DND-41 (cell line): ENCODE results near the gene GATA5.

Experiments
- ATAC-seq: fragments of 200-7000 bp; cut with Tn5 transposase; 3 replicates; pipeline ENCODE4 v1.9.1; 2021; ENCODE audit warnings: low read depth; ENCODE audit not compliant: insufficient read depth
- DNase-seq: peaks from one replicate; pipeline ENCODE4 v3.0.0-alpha.2; 2020
- H2AFZ ChIP-seq: 2 replicates; pipeline ENCODE4 v1.6.0; 2012; ENCODE audit warnings: low read depth, low read length
- H3K27ac ChIP-seq: 2 replicates; pipeline ENCODE4 v1.5.1; 2012; ENCODE audit warnings: low read length, inconsistent platforms
- H3K27me3 ChIP-seq: fragments of 200-600 bp; sonication (generic); 2 replicates; pipeline ENCODE4 v1.6.0; 2012; ENCODE audit warnings: low read length, mild to moderate bottlenecking, inconsistent platforms; ENCODE audit not compliant: insufficient read depth, poor library complexity
- H3K36me3 ChIP-seq: 2 replicates; pipeline ENCODE4 v1.5.1; 2012; ENCODE audit warnings: low read length, inconsistent platforms; ENCODE audit not compliant: insufficient read depth
- H3K4me1 ChIP-seq: 2 replicates; pipeline ENCODE4 v1.5.1; 2012; ENCODE audit warnings: mild to moderate bottlenecking, low read length; ENCODE audit not compliant: insufficient read depth
- H3K4me2 ChIP-seq: 2 replicates; pipeline ENCODE4 v1.6.0; 2012; ENCODE audit warnings: mild to moderate bottlenecking, moderate library complexity, low read length, inconsistent platforms; ENCODE audit not compliant: insufficient read depth
- H3K4me3 ChIP-seq, 2 experiments: fragments of 200-600 bp in 1 of 2; shearing (Covaris generic) in 1 of 2; 2 replicates each; pipeline ENCODE4 v1.5.1; 2012 to 2016; ENCODE audit warnings: inconsistent platforms in 2 of 2, low read length in 2 of 2, mild to moderate bottlenecking in 2 of 2, low read depth in 1 of 2, moderate library complexity in 1 of 2
- H3K79me2 ChIP-seq: 2 replicates; pipeline ENCODE4 v1.6.0; 2012; ENCODE audit warnings: low read length, inconsistent platforms; ENCODE audit not compliant: insufficient read depth
- H3K9ac ChIP-seq: 2 replicates; pipeline ENCODE4 v1.6.0; 2012; ENCODE audit warnings: low read depth, mild to moderate bottlenecking, inconsistent platforms, low read length, moderate library complexity
- H3K9me3 ChIP-seq: 2 replicates; pipeline ENCODE4 v1.5.1; 2012; ENCODE audit warnings: low read length, moderate library complexity, mild to moderate bottlenecking, inconsistent platforms; ENCODE audit not compliant: insufficient read depth, severe bottlenecking
- H4K20me1 ChIP-seq: 2 replicates; pipeline ENCODE4 v1.6.0; 2012; ENCODE audit warnings: low read length; ENCODE audit not compliant: insufficient read depth
- CTCF ChIP-seq: IDR thresholded peaks from 2 replicates; pipeline ENCODE4 v1.5.1; 2012; ENCODE audit warnings: borderline replicate concordance, low read length, moderate library complexity, mild to moderate bottlenecking; ENCODE audit not compliant: poor library complexity, severe bottlenecking; ENCODE audit errors: extremely low read depth
- EZH2 ChIP-seq: IDR thresholded peaks from 3 replicates; pipeline ENCODE4 v1.6.1; 2012; ENCODE audit warnings: borderline replicate concordance, low read depth, mild to moderate bottlenecking, moderate library complexity, low read length, inconsistent platforms; ENCODE audit not compliant: severe bottlenecking

The GATA5 gene

GRCh38 chr20:62518911-62519310 is 43.1 kb upstream of the GATA5 start:
- Histone ChIP-seq H2AFZ (no peak overlapping the region), H3K4me3 (no peak overlapping the region), H3K9ac (no peak overlapping the region), H3K27ac (no peak overlapping the region), H3K9me3 (no peaks in the 10 kb centered on the region), H3K4me2 (no peak overlapping the region), H3K27me3 (peaks cover 6% of the 10 kb centered on the region), H4K20me1 (peaks cover 16% of the 10 kb centered on the region), H3K4me1 (no peaks in the 10 kb centered on the region), H3K36me3 (no peaks in the 10 kb centered on the region), H3K79me2 (no peaks in the 10 kb centered on the region)
- TF ChIP-seq EZH2, result no peak
- no peak for TF ChIP-seq CTCF
- no peak for ATAC-seq
- DNase-seq, result no peak

- Histone ChIP-seq H3K36me3 (no peaks in the 10 kb centered on the region), H3K27me3 (peaks cover 11% of the 10 kb centered on the region), H3K4me2 (no peak overlapping the region), H3K9ac (no peak overlapping the region), H3K9me3 (no peaks in the 10 kb centered on the region), H2AFZ (no peak overlapping the region), H3K79me2 (no peaks in the 10 kb centered on the region), H3K4me3 (no peak overlapping the region), H3K27ac (no peak overlapping the region), H4K20me1 (peaks cover 24% of the 10 kb centered on the region), H3K4me1 (no peaks in the 10 kb centered on the region)
- no peak for DNase-seq
- TF ChIP-seq CTCF (no peak), EZH2 (no peak)
- no peak for ATAC-seq
Measured at GRCh38 chr20:62517901-62518610, 42.3 kb upstream of the GATA5 start.

- no peaks in the 10 kb centered on the region for H3K36me3 ChIP-seq
- peaks cover 16% of the 10 kb centered on the region for H3K27me3 ChIP-seq
- TF ChIP-seq CTCF (no peak), EZH2 (no peak)
- no peak overlapping the region for H2AFZ ChIP-seq
- DNase-seq (no peak), ATAC-seq (no peak)
- no peak overlapping the region for H3K4me3 ChIP-seq
- H3K27ac ChIP-seq, result no peak overlapping the region
- no peaks in the 10 kb centered on the region for H3K4me1 ChIP-seq
- peaks cover 20% of the 10 kb centered on the region for H4K20me1 ChIP-seq
- no peaks in the 10 kb centered on the region for H3K9me3 ChIP-seq
- no peak overlapping the region for H3K9ac ChIP-seq
- no peaks in the 10 kb centered on the region for H3K79me2 ChIP-seq
- no peak overlapping the region for H3K4me2 ChIP-seq
Measured at GRCh38 chr20:62517168-62517567, 41.4 kb upstream of the GATA5 start.
